ENCODE measurements around the gene CRTC2.

Gene CRTC2

DNA sequence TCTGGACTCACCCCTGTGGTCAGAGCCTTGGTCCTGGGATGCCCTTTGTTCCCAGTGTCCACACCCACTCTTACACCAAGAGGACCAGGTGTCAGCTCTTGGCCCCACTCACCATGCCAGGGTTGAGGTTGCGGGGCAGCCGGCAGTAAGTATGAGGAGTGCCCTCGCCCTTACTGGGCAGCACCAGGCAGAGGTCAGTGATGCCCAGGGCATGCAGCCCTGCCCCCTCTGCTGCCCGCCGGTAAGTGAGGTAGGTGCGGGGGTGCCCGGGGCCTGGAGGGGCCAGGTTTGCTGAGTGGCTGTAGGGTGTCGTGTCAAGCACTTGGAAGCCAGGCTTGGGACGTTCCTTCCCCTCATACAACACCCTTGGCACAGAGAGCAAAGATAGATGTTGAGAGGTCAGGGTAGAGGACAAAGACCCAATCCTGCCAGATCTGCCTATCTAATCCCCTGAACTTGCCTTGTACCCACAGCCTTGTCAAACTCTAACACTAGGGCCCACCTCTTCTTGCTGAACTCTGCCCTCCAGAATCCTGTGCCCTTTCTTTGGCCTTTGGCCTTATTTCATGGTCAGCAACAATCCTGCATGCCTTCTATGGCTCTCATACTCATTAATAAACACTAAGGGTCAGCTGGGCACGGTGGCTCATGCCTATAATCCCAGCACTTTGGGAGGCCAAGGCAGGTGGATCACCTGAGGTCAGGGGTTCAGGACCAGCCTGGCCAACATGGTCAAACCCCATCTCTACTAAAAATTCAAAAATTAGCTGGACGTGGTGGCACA is 15.5 kb downstream of the CRTC2 start:
- Histone ChIP-seq H3K9me3 (ENCODE audit: control insufficient read depth in 5 of 5, low read length in 5 of 5) (no peaks in the 10 kb centered on the region), H3K36me3 (ENCODE audit: control insufficient read depth in 5 of 5, insufficient read depth in 5 of 5, low read length in 5 of 5) (peaks cover 0 to 63% (median 53%) of the 10 kb centered on the region in 5 donors), H3K9ac (ENCODE audit: low read length in 5 of 5) (no peak overlapping the region), H3K4me1 (ENCODE audit: control insufficient read depth in 5 of 5, insufficient read depth in 5 of 5, low read length in 5 of 5) (peaks cover 0 to 52% (median 40%) of the 10 kb centered on the region in 5 donors), H3K4me3 (ENCODE audit: low read depth in 1 of 5, low read length in 5 of 5) (no peak overlapping the region), H3K27me3 (ENCODE audit: control insufficient read depth in 5 of 5, insufficient read depth in 4 of 5, low read length in 5 of 5) (no peaks in the 10 kb centered on the region), H3K27ac (ENCODE audit: low read depth, low read length) (no peak overlapping the region)

DNA sequence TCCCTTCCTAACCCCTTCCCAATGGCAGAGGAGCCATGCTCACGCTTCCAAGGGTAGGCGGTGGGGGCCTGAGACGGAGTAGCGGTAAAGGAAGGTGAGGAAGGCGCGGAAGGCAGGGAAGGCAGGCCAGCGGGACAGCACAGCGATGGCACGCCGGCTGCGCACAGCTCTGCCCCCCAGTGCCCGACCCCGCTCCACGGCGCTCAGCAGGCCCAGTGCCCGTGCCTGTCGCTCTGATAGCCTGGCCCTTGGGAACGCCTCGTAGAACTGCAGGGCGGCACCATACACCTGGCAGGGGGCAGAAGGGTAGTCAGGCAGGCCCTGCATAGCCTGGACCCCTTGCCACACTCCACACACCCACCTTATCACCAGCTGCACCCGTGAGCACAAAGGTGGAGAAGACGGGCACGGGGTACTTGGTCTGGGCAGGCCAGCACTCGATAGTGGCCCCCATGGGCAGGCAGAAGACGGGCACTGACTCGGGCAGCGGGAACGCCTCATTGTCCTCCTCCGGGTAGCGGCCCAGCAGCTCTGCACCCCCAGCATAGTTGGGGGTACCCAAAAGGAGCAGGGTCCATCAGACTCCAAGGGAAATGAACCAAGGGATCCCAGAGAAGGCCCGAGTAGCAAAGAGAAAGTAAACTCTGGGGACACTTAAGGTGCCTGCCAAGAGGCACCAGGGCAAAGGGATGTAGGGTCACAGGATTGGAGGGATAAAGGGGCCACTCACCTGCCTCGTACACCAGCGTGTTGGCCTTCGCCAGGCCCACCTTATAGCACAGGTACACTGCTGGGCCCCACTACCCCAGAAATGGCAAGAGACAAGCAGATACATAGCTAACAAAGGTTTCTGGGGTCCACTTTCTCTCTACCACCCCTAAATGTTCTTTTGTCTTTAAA is 16.3 kb downstream of the CRTC2 start:
- peaks cover 0 to 64% (median 56%) of the 10 kb centered on the region in 5 donors for H3K36me3 ChIP-seq (ENCODE audit: control insufficient read depth in 5 of 5, insufficient read depth in 5 of 5, low read length in 5 of 5)
- no peak overlapping the region for H3K4me3 ChIP-seq (ENCODE audit: low read depth in 1 of 5, low read length in 5 of 5)
- H3K27me3 ChIP-seq (ENCODE audit: control insufficient read depth in 5 of 5, insufficient read depth in 4 of 5, low read length in 5 of 5): no peaks in the 10 kb centered on the region
- H3K27ac ChIP-seq (ENCODE audit: low read depth, low read length): no peak overlapping the region
- no peak overlapping the region for H3K9ac ChIP-seq (ENCODE audit: low read length in 5 of 5)
- no peaks in the 10 kb centered on the region for H3K9me3 ChIP-seq (ENCODE audit: control insufficient read depth in 5 of 5, low read length in 5 of 5)
- peaks cover 0 to 48% (median 37%) of the 10 kb centered on the region in 5 donors for H3K4me1 ChIP-seq (ENCODE audit: control insufficient read depth in 5 of 5, insufficient read depth in 5 of 5, low read length in 5 of 5)

DNA sequence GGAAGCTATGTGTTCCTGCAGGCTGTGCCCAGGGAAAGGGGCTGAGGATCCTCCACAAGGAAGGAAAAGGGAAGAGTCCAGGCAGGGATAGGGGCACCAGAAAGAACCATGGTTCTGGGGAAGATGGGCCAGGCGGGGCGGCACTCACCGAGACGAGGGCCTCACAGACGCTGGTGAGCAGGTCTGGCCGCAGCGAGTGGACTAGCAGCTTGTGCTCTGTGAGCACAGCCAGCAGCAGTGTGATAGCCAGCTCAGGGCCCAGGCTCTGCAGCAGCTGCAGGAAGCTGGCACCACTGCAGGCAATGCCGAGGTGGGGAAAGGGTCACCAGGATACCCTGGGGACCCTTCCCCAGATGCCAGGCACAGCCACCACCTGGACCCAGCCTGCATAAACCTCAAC is 17.7 kb downstream of the CRTC2 start:
- Histone ChIP-seq H3K9ac (ENCODE audit: low read length in 5 of 5) (no peak overlapping the region), H3K36me3 (ENCODE audit: control insufficient read depth in 5 of 5, insufficient read depth in 5 of 5, low read length in 5 of 5) (peaks cover 0 to 77% (median 69%) of the 10 kb centered on the region in 5 donors), H3K27ac (ENCODE audit: low read depth, low read length) (no peak overlapping the region), H3K27me3 (ENCODE audit: control insufficient read depth in 5 of 5, insufficient read depth in 4 of 5, low read length in 5 of 5) (no peaks in the 10 kb centered on the region), H3K4me3 (ENCODE audit: low read depth in 1 of 5, low read length in 5 of 5) (no peak overlapping the region), H3K4me1 (ENCODE audit: control insufficient read depth in 5 of 5, insufficient read depth in 5 of 5, low read length in 5 of 5) (peaks cover 0 to 42% (median 32%) of the 10 kb centered on the region in 5 donors), H3K9me3 (ENCODE audit: control insufficient read depth in 5 of 5, low read length in 5 of 5) (no peaks in the 10 kb centered on the region)

DNA sequence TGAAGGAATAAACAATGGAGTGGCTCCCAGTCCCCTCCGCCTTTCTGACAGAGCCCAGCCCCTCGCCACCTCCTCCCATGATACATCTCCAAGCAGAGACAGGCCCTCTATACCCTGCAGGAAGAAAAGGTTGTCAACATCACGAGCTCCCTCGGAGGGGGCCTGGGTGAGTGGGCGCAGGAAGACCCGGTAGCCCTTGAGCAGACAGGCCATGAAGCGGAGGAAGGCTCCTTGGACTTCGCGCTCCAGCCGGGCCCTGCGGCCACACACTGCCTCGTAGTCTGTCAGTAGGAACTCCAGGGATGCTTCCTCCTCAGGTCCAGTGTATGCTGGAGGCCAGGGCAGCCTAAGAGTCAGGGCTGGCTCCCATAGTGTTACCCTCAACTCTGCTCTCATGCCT is 18.9 kb downstream of the CRTC2 start:
- no peak overlapping the region for H3K4me3 ChIP-seq (ENCODE audit: low read depth in 1 of 5, low read length in 5 of 5)
- H3K27ac ChIP-seq (ENCODE audit: low read depth, low read length): no peak overlapping the region
- no peaks in the 10 kb centered on the region for H3K27me3 ChIP-seq (ENCODE audit: control insufficient read depth in 5 of 5, insufficient read depth in 4 of 5, low read length in 5 of 5)
- H3K9me3 ChIP-seq (ENCODE audit: control insufficient read depth in 5 of 5, low read length in 5 of 5): no peaks in the 10 kb centered on the region
- H3K9ac ChIP-seq (ENCODE audit: low read length in 5 of 5): no peak overlapping the region
- H3K4me1 ChIP-seq (ENCODE audit: control insufficient read depth in 5 of 5, insufficient read depth in 5 of 5, low read length in 5 of 5): peaks cover 0 to 29% (median 20%) of the 10 kb centered on the region in 5 donors
- H3K36me3 ChIP-seq (ENCODE audit: control insufficient read depth in 5 of 5, insufficient read depth in 5 of 5, low read length in 5 of 5): peaks cover 0 to 89% (median 80%) of the 10 kb centered on the region in 5 donors

DNA sequence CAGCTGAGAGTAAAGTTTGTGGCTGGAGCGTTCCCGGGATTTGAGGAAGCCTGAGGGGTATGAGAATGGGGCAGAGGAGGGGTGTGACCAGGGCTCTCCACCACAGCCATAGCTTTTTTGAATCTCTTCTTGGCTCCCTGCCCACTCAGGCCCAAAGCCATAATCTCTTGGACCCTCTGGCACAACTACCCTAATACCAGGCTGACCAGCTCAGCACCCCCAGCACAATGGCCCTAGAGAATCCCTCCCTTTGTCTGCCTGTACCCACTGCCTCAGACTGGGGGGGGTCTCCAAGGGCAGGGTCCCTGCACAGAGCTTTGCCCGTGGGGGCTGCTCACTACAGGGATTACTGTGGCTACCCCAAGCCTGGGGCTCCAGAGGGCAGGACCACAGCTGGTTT is 19.4 kb downstream of the CRTC2 start:
- H3K9me3 ChIP-seq (ENCODE audit: control insufficient read depth in 5 of 5, low read length in 5 of 5): no peaks in the 10 kb centered on the region
- H3K4me3 ChIP-seq (ENCODE audit: low read depth in 1 of 5, low read length in 5 of 5): no peak overlapping the region
- H3K36me3 ChIP-seq (ENCODE audit: control insufficient read depth in 5 of 5, insufficient read depth in 5 of 5, low read length in 5 of 5): peaks cover 0 to 93% (median 83%) of the 10 kb centered on the region in 5 donors
- peaks cover 0 to 24% (median 15%) of the 10 kb centered on the region in 5 donors for H3K4me1 ChIP-seq (ENCODE audit: control insufficient read depth in 5 of 5, insufficient read depth in 5 of 5, low read length in 5 of 5)
- no peak overlapping the region for H3K9ac ChIP-seq (ENCODE audit: low read length in 5 of 5)
- H3K27me3 ChIP-seq (ENCODE audit: control insufficient read depth in 5 of 5, insufficient read depth in 4 of 5, low read length in 5 of 5): no peaks in the 10 kb centered on the region
- no peak overlapping the region for H3K27ac ChIP-seq (ENCODE audit: low read depth, low read length)

DNA sequence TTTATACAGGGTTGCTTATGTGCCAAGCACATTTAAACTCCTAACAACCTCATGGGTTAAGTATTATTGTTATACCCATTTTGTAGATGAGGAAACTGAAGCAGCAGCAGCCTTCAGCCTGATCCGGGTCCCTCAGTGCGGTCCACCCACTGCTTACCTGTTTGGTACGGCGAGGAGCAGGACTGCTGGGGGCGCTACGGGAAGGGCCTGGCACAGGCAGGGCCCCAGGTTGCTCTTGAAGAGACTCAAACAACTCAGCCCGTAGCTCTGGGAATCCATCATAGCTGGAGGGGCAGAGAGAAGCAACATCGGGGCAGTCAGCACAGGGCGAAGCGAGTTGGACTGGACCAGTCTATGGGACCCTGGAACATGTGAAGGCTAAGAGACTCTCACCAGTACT is 21.1 kb downstream of the CRTC2 start:
- Histone ChIP-seq H3K36me3 (ENCODE audit: control insufficient read depth in 5 of 5, insufficient read depth in 5 of 5, low read length in 5 of 5) (peaks cover 0 to 95% (median 90%) of the 10 kb centered on the region in 5 donors), H3K9me3 (ENCODE audit: control insufficient read depth in 5 of 5, low read length in 5 of 5) (no peaks in the 10 kb centered on the region), H3K4me3 (ENCODE audit: low read depth in 1 of 5, low read length in 5 of 5) (no peak overlapping the region), H3K4me1 (ENCODE audit: control insufficient read depth in 5 of 5, insufficient read depth in 5 of 5, low read length in 5 of 5) (peaks cover 0 to 9% (median 2%) of the 10 kb centered on the region in 5 donors), H3K27ac (ENCODE audit: low read depth, low read length) (no peak overlapping the region), H3K9ac (ENCODE audit: low read length in 5 of 5) (no peak overlapping the region), H3K27me3 (ENCODE audit: control insufficient read depth in 5 of 5, insufficient read depth in 4 of 5, low read length in 5 of 5) (no peaks in the 10 kb centered on the region)

DNA sequence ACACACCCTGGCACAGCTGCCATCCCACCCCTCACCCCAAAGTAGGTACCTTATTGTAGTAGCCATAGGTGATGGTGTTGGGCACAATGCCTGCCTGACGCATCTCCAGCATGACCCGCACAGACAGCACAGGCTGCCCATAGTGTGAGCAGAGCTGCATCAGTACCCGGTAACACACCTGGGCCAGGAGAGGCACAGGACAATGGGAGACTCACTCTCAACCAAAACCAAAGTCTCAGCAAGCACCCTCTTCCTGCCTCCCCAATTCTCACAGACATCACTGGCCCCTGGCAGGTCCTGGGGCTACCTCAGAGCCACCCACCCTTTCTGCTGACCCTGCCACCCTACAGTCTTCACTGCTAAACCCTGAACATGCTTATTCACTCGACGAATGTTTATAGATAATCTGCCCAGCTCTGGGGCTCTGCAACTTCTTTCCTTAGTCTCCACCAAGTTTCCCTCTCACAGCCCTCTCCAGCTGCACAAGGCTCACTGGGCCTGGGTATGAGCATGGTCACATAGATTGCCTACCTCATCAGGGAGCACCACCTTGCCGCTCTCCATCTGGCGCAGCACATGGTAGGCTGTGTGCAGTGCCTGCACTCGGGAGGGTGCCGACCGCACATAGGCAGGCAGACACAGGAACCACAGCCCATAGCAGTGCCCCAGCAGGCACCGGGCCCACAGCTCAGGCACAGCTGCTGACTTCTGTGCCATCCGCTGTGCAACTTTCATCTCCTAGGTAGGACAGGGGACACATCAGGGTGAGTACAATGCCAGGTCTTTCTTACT is 22.2 kb downstream of the CRTC2 start:
- H3K27me3 ChIP-seq (ENCODE audit: control insufficient read depth in 5 of 5, insufficient read depth in 4 of 5, low read length in 5 of 5): no peaks in the 10 kb centered on the region
- H3K9ac ChIP-seq (ENCODE audit: low read length in 5 of 5): no peak overlapping the region
- H3K9me3 ChIP-seq (ENCODE audit: control insufficient read depth in 5 of 5, low read length in 5 of 5): no peaks in the 10 kb centered on the region
- peaks cover 0 to 90% (median 86%) of the 10 kb centered on the region in 5 donors for H3K36me3 ChIP-seq (ENCODE audit: control insufficient read depth in 5 of 5, insufficient read depth in 5 of 5, low read length in 5 of 5)
- no peak overlapping the region for H3K27ac ChIP-seq (ENCODE audit: low read depth, low read length)
- no peak overlapping the region for H3K4me3 ChIP-seq (ENCODE audit: low read depth in 1 of 5, low read length in 5 of 5)
- H3K4me1 ChIP-seq (ENCODE audit: control insufficient read depth in 5 of 5, insufficient read depth in 5 of 5, low read length in 5 of 5): no peaks in the 10 kb centered on the region

DNA sequence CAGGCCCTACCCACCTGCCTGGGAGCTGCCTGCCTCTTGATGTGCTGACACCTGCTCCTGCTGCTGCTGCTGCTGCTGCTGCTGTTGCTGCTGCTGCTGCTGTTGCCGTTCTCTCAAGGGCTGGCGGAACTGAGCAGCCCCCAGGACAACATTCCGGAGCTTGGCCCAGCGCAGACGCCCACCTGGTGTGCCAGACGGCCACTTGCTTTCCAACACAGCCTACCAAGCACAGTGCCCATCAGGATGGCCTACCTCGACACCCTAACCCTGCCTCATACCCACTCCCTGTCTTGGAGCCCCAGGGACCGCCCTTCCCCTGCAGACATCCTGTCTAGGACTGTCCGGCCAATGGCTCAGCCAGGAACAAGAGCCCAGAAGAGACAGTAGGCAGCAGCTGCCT is 23.7 kb downstream of the CRTC2 start:
- H3K27ac ChIP-seq (ENCODE audit: low read depth, low read length): no peak overlapping the region
- H3K9me3 ChIP-seq (ENCODE audit: control insufficient read depth in 5 of 5, low read length in 5 of 5): no peaks in the 10 kb centered on the region
- H3K36me3 ChIP-seq (ENCODE audit: control insufficient read depth in 5 of 5, insufficient read depth in 5 of 5, low read length in 5 of 5): peaks cover 0 to 90% (median 85%) of the 10 kb centered on the region in 5 donors
- no peak overlapping the region for H3K4me3 ChIP-seq (ENCODE audit: low read depth in 1 of 5, low read length in 5 of 5)
- H3K9ac ChIP-seq (ENCODE audit: low read length in 5 of 5): no peak overlapping the region
- H3K27me3 ChIP-seq (ENCODE audit: control insufficient read depth in 5 of 5, insufficient read depth in 4 of 5, low read length in 5 of 5): no peaks in the 10 kb centered on the region
- no peaks in the 10 kb centered on the region for H3K4me1 ChIP-seq (ENCODE audit: control insufficient read depth in 5 of 5, insufficient read depth in 5 of 5, low read length in 5 of 5)

DNA sequence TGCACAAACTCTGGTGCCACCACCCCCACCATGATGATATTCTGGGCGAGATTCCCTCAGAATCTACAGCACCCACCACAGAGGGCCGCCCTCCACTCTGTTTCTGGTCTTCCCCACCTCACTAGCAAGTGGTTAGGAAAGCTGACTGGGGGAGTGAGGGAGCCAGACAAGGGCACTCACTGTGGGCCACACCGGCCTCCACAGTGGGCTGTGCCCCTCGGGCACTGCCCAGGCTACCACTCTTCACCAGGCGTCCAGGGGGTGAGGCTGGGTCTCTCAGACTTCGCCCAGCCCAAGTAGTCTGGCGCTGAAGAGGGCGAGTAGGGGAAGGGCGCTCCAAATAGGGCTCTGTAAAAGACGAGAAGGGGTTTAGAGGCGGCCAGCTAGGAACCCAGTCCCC is 24.5 kb downstream of the CRTC2 start:
- H3K9me3 ChIP-seq (ENCODE audit: control insufficient read depth in 5 of 5, low read length in 5 of 5): no peaks in the 10 kb centered on the region
- no peaks in the 10 kb centered on the region for H3K27me3 ChIP-seq (ENCODE audit: control insufficient read depth in 5 of 5, insufficient read depth in 4 of 5, low read length in 5 of 5)
- no peak overlapping the region for H3K9ac ChIP-seq (ENCODE audit: low read length in 5 of 5)
- H3K4me1 ChIP-seq (ENCODE audit: control insufficient read depth in 5 of 5, insufficient read depth in 5 of 5, low read length in 5 of 5): peaks cover 0 to 7% (median 3%) of the 10 kb centered on the region in 5 donors
- peaks cover 0 to 90% (median 84%) of the 10 kb centered on the region in 5 donors for H3K36me3 ChIP-seq (ENCODE audit: control insufficient read depth in 5 of 5, insufficient read depth in 5 of 5, low read length in 5 of 5)
- H3K4me3 ChIP-seq (ENCODE audit: low read depth in 1 of 5, low read length in 5 of 5): no peak overlapping the region
- H3K27ac ChIP-seq (ENCODE audit: low read depth, low read length): no peak overlapping the region
